CD4-positive, alpha-beta T cell treated with Interleukin-10 for 1 hour (primary cell): ENCODE results near the gene APOL5.
A peak's percentile ranks its signal among the peaks of the same experiment; 100 is the strongest.
"Not testable (repeated sequence)": the region's sequence is repeated elsewhere in the genome, so short reads cannot be mapped to it uniquely, and the experiment has no call there.

ENCODE experiments used
- DNase-seq: peaks from one replicate; pipeline ENCODE4 v3.0.0-alpha.2; 2020

APOL5 gene

DNA sequence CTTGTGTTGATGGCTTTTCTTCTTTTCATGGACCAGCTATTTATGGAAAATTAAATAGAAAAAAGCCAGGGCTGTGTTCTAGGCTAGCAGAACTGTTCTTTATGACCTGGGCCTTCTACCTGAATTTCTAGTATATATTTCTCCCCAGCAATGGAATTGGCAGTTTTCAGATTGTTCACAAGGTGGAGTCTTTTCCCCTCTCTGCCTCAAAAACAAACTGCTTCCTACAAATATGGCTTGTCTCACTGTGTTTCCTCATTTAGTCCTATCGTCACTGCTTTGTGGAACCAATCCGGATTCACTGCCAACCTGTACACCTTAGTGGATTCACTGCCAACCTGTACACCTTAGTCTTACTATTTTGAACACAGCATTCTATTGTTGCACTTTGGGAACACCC, 5.0 kb upstream of the APOL5 start:
- no peak for DNase-seq

DNA sequence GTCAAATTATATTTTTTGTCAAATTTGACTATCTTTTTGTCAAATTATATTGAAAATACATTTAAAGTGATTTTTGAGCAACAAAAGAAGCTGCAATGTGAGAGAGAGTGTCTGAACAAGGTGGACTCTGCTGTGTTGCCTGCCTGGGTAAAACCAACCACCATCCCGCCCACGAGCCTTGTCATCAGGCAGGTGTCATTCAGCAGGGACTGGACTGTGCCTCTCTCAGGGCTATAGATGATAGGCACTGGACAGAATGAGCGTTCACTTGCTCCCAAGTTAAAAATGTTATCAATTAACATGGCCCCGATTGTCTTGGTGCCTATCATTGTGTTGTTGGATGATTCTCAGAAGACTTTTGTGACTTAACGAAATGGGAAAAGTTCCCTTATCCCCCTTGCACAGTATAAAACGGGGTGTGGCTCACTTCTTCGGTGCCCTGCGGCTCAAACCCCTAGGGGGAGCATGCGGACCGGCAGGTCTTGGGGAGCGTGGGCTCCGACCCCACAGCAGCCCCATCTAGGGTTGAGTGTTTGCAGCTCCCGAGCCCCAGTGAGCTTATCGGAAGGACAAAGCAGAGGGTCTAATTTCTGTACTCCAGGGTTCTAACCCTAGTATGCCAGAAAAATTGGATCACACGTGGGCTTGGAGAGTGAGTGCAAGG, 1.7 kb downstream of the APOL5 start:
- no peak for DNase-seq

GRCh38 chr22:35721960-35722359, 4.3 kb downstream of the APOL5 start:
- DNase-seq: no peak

DNA sequence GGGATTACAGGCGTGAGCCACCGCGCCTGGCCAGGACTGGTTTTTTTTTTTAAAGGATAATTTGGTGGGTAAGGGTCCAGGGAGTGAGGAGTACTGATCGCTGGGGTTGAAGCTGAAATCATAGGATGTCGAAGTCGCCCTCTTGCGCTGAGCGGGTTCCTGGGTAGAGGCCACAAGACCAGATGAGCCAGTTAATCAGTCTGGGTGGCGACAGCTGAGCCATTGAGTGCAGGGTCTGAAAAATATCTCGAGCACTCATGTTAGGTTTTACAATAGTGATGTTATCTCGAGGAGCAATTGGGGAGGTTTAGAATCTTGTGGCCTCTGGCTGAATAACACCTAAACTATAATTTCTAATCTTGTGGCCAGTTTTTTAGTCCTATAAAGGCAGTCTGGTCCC, 7.8 kb downstream of the APOL5 start:
- DNase-seq: no peak

- no peak for DNase-seq
Measured at GRCh38 chr22:35726398-35726797, 8.7 kb downstream of the APOL5 start.

- no peak for DNase-seq
Measured at GRCh38 chr22:35726933-35727332, 9.3 kb downstream of the APOL5 start.

GRCh38 chr22:35727436-35727835, 9.8 kb downstream of the APOL5 start:
- DNase-seq: no peak

GRCh38 chr22:35728639-35729308, 11.1 kb downstream of the APOL5 start:
- DNase-seq: no peak

GRCh38 chr22:35729309-35729698, 11.6 kb downstream of the APOL5 start:
- DNase-seq: no peak

DNA sequence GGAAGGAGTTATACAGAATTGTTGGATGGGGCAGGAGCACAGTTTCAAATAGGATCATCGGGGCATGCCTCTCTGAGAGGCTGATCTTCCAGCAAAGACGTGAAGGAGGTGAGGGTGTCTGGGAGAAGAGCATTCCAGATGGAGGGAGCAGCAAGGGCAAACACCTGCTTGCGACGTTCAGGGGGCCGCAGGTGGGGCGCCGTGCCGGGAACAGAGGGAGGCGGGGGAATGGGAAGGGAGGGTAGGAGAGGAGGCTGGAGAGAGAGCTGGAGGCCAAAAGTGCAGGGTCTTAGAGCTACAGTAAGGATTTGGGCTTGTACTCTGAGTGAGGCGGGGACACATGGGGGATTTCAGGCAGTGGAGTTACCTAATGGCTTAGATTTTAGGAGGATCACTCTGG, 13.6 kb downstream of the APOL5 start:
- DNase-seq: no peak

DNA sequence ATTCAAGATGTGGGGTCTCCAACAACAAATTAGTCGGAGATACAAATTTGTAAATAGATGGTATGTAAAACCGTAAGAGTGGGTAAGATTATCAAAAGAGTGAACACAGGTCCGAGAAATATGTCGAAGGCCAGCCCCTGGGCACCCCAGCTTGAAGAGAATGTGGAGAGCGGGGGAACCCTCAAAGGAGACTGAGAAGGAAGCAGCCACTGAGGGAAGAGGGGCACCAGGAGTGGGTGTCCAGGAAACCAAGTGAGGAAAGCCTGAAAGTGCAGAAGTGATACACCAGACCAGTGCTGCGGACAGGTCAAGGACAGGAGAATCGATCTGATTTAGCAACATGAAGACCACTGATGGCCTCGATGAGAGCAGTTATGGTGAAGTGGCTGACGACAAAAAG, 14.4 kb downstream of the APOL5 start:
- no peak for DNase-seq

GRCh38 chr22:35733036-35733435, 15.4 kb downstream of the APOL5 start:
- no peak for DNase-seq

DNA sequence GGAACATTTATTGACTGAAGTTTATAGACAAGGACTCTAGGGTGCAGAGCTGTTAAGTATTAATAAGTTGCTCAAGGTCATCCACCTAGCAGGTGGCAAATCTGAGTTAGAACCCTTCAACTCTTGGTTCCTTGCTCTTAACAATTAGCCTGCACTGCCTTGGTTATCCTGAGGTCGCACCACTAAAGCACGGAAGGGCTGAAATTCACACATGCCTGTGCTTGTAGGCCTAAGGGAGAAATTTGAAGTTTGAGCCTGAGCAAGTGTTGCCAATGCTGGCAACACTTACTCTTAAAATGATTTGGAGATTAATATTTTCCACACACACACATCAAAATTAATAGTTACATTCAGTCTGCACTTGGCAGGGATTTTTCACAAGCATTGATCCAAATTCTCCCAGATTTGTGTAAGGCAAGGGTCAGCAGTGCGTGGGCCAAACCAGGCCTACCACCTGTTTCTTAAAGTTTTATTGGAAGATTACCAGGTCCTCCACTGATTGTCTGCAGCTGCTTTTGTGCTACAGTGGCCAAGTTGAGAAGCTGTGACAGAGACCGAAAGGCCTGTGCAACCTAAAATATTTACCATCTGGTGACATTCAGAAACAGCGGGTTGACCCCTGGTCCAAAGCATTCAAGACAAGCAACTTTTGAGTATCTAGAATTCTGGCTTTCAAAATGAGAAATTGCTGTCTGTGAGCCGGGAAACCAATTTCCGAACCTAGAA, 16.3 kb downstream of the APOL5 start:
- DNase-seq: no peak

- DNase-seq: no peak
Measured at GRCh38 chr22:35734517-35734827, 16.8 kb downstream of the APOL5 start.

DNA sequence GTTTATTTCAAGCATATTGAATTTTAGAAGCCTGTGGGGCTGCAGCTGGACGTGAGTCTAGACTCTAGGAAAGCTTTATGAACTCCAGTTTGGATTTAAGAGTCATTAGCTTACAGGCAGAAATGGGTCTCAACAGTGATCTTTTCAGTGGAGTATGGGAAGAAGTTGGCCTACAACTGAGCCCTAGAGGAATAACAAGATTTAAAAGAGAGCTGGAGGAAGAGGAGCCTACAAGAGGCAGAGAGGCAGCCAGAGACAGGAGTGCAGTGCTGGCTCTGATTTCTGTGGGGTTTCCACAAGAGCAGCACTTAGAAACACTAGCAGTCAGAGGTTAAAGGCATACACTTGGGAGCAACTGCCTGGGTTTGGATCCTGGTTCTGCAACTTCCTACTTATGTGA, 17.9 kb downstream of the APOL5 start:
- DNase-seq: no peak

DNA sequence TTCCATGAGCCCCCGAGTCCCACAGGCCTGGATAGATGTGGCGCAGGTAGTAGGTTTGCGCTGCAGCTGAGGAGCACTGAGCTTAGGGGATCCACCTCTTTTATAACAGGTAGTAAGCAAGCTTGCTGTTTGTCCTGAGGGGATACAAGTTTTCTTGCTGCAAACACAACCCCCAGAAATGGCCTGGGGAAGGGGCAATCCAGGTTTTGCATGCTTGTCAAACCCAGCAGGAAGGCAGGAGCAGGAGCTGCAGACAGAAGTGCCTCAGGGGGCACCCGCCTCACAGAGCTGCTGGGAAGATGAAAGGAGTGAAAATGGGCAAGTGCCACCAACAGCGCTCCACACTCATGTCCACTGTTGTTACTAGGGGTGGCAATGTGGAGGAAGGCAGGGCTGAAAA, 18.5 kb downstream of the APOL5 start:
- DNase-seq: no peak

- no peak for DNase-seq
Measured at GRCh38 chr22:35736701-35737100, 19.0 kb downstream of the APOL5 start.

DNA sequence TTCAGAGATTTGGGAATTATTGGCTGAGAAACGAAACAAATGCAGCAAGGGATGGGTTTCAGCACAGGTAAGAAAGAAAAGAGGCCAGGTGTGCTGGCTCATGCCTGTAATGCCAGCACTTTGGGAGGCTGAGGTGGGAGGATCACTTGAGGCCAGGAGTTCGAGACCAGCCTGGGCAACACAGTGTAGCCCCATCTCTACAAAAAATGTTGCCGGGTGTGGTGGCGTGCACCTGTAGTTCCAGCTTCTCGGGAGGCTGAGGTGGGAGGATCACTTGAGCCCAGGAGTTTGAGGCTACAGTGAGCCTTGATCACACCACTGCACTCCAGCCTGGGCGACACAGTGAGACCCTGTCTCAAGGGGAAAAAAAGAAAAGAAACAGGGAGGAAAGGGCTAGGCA, 20.2 kb downstream of the APOL5 start:
- not testable (repeated sequence) for DNase-seq

DNA sequence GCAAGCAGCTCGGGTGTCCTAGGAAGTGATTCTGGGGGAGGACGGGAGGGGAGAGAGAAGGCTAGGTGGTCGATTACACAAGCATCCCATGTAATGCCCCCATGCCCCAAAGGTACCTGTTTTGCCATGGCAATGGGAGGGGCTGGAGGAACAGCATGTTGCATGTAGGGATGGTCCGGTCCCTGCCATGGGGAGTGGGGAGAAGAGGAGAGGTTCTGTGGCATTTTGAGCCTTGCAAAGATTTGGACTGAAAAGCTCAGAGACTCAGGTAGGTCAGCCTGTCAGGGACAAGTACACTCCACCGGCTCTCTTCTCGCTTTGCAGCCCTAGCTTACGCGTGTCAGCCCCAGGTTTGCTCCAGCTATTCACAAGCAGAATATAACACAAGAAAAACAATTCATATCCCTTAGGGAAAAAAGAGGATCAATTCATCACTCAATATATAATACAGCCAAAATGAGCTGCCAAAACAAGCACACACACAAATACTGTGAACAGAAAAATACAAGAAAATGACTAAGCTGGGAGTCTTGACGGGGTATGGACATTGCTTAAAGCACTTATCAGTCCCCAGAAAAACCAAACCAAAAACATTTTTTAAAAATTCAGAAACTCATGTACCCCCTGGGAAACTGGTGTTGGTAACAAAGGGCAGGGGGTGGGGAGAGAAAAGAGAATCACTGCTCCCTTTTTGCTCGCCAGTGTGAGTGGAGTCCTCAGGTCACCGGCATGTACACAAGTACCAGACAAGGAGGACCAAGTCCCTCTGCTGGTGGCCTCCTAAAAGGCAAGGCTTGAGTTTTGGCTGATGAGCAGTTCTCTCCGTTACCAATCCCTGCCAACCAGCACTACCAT, 21.6 kb downstream of the APOL5 start:
- DNase-seq: peak; percentile 13

GRCh38 chr22:35739931-35740380, 22.3 kb downstream of the APOL5 start:
- DNase-seq: no peak

DNA sequence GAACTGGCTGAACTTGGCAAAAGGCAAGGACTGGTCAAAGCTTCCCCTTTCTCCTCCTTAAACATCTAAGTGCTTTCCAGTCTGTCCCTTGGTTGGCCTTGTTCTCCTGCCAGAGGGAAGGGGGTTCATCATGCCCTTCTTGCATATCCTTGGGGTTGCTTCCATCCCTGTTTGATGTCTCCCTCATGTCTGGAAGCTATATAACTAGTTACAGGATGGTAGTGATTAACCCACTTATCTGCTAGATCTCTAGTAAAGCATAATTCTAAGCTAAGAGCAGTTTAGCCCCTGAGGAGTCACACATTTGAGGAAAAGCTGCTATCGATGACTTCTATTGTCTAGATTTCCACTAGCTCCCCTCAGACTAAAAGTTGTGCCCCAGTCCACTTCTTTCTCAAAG, 22.9 kb downstream of the APOL5 start:
- no peak for DNase-seq

- DNase-seq: no peak
Measured at GRCh38 chr22:35742342-35743100, 24.8 kb downstream of the APOL5 start.
